Measurements from ENCODE around the gene LIN54.

- TF ChIP-seq CTCF (IDR thresholded peaks at IDR 0.05; ENCODE audit: insufficient read depth, low read depth, low read length) (no peak), EZH2 (IDR thresholded peaks at IDR 0.05; ENCODE audit: insufficient read depth, low read length) (no peak)
Observed at GRCh38 chr4:83012687-83013419, 2.2 kb upstream of the LIN54 start.

Measured in astrocyte (in vitro differentiated cells and primary cell).